HG02840 (cell line): Measurements from ENCODE around the gene NME8.
"Not testable (repeated sequence)": the region's sequence is repeated elsewhere in the genome, so short reads cannot be mapped to it uniquely, and the experiment has no call there.

ENCODE experiments used
- ATAC-seq: cut with Tn5 transposase; IDR thresholded peaks from one replicate; pipeline ENCODE4 v1.9.1; 2021; ENCODE audit warnings: mild to moderate bottlenecking, moderate library complexity, moderate number of reproducible peaks; ENCODE audit not compliant: unreplicated experiment, low FRiP score

The NME8 gene

GRCh38 chr7:37848297-37848696, at the start of gene NME8:
NME8 (plus strand) TSS chr7:37848597; CDS start chr7:37850267, 1,670 bp downstream.
- no peak for ATAC-seq

GRCh38 chr7:37806152-37806551, 42.2 kb upstream of the NME8 start:
- no peak for ATAC-seq

GRCh38 chr7:37812161-37812580, 36.2 kb upstream of the NME8 start:
- not testable (repeated sequence) for ATAC-seq

- peak; percentile 76 for ATAC-seq
Observed at GRCh38 chr7:37815671-37816371, 32.6 kb upstream of the NME8 start.

- ATAC-seq: no peak
Observed at GRCh38 chr7:37816922-37817590, 31.3 kb upstream of the NME8 start.

- ATAC-seq: no peak
Observed at GRCh38 chr7:37817591-37817960, 30.8 kb upstream of the NME8 start.

GRCh38 chr7:37817996-37818720, 30.2 kb upstream of the NME8 start:
- no peak for ATAC-seq

- peak; percentile 65 for ATAC-seq
Observed at GRCh38 chr7:37820708-37821468, 27.5 kb upstream of the NME8 start.

GRCh38 chr7:37822946-37823345, 25.5 kb upstream of the NME8 start:
- ATAC-seq: no peak

GRCh38 chr7:37823557-37823956, 24.8 kb upstream of the NME8 start:
- no peak for ATAC-seq

- ATAC-seq: no peak
Observed at GRCh38 chr7:37825038-37825437, 23.4 kb upstream of the NME8 start.

GRCh38 chr7:37826825-37827224, 21.6 kb upstream of the NME8 start:
- no peak for ATAC-seq

GRCh38 chr7:37831244-37831643, 17.2 kb upstream of the NME8 start:
- no peak for ATAC-seq

- no peak for ATAC-seq
Observed at GRCh38 chr7:37832194-37832593, 16.2 kb upstream of the NME8 start.

GRCh38 chr7:37833107-37833817, 15.1 kb upstream of the NME8 start:
- no peak for ATAC-seq

GRCh38 chr7:37833818-37834146, 14.6 kb upstream of the NME8 start:
- ATAC-seq: no peak

GRCh38 chr7:37853468-37853867, 5.1 kb downstream of the NME8 start:
- ATAC-seq: no peak

GRCh38 chr7:37882086-37882485, 33.7 kb downstream of the NME8 start:
- no peak for ATAC-seq

GRCh38 chr7:37893359-37893758, 45.0 kb downstream of the NME8 start:
- ATAC-seq: no peak

GRCh38 chr7:37894671-37895070, 46.3 kb downstream of the NME8 start:
- no peak for ATAC-seq
